WTC11 (cell line): ENCODE results near the gene MARK3. TPM values are rescaled to one million over a fixed set of nuclear protein-coding genes. Genes with fewer than 3 reads are reported as not detected.

Experiments used
- ATAC-seq: fragments of 200-7000 bp; cut with Tn5 transposase; 2 replicates; pipeline ENCODE4 v1.10.0; 2021; ENCODE audit warnings: mild to moderate bottlenecking, moderate library complexity
- CTCF ChIA-PET: fragments of 300-600 bp; sonication (Branson Sonifier 250); formaldehyde crosslinking; loops from one replicate; lab custom pipeline; 2021; ENCODE audit warnings: antibody characterized with exemption; lab: Charles Lee
- POLR2A ChIA-PET: fragments of 350-600 bp; sonication (Branson Sonifier 250); formaldehyde crosslinking; loops from one replicate; lab custom pipeline; 2021; ENCODE audit warnings: antibody characterized with exemption; lab: Charles Lee
- DNase-seq: peaks from one replicate; pipeline ENCODE4 v3.0.0; 2021; ENCODE audit warnings: low spot score
- H3K27ac Mint-ChIP-seq: 2 replicates; pipeline ENCODE4 v1.8.0; 2021; ENCODE audit warnings: mixed read lengths
- H3K27me3 Mint-ChIP-seq: 2 replicates; pipeline ENCODE4 v1.8.0; 2021; ENCODE audit warnings: low read depth, mild to moderate bottlenecking, moderate library complexity, mixed read lengths
- H3K36me3 Mint-ChIP-seq: 2 replicates; pipeline ENCODE4 v1.8.0; 2021; ENCODE audit warnings: mixed read lengths
- H3K4me1 Mint-ChIP-seq: 2 replicates; pipeline ENCODE4 v1.8.0; 2022; ENCODE audit warnings: mixed read lengths
- H3K4me3 Mint-ChIP-seq: 2 replicates; pipeline ENCODE4 v1.8.0; 2021; ENCODE audit warnings: mild to moderate bottlenecking, moderate library complexity, mixed read lengths
- H3K9me3 Mint-ChIP-seq: 2 replicates; pipeline ENCODE4 v1.8.0; 2021; ENCODE audit warnings: mixed read lengths
- ATF2 ChIP-seq: sonication (generic); formaldehyde crosslinking; IDR thresholded peaks from 2 replicates; pipeline ENCODE4 v1.8.1; 2022; ENCODE audit warnings: low read depth, missing genetic modification reagents, borderline replicate concordance
- ATF3 ChIP-seq: sonication (generic); formaldehyde crosslinking; conservative IDR thresholded peaks from 2 replicates; pipeline ENCODE4 v1.8.1; 2022; ENCODE audit warnings: mild to moderate bottlenecking, missing genetic modification reagents
- CREB1 ChIP-seq: sonication (generic); formaldehyde crosslinking; IDR thresholded peaks from 2 replicates; pipeline ENCODE4 v1.8.0; 2023; ENCODE audit warnings: mild to moderate bottlenecking, missing genetic modification reagents
- E2F4 ChIP-seq: sonication (generic); formaldehyde crosslinking; IDR thresholded peaks from 2 replicates; pipeline ENCODE4 v1.8.1; 2022; ENCODE audit warnings: low read depth, mild to moderate bottlenecking, moderate library complexity, missing genetic modification reagents, borderline replicate concordance
- ELF4 ChIP-seq: sonication (generic); formaldehyde crosslinking; IDR thresholded peaks from 2 replicates; pipeline ENCODE4 v1.8.1; 2022; ENCODE audit warnings: low read depth, mild to moderate bottlenecking, moderate library complexity, missing genetic modification reagents
- ERG ChIP-seq: fragments of 250-450 bp; sonication (Bioruptor Pico); IDR thresholded peaks from 2 replicates; pipeline ENCODE4 v1.8.0; 2021; ENCODE audit warnings: mild to moderate bottlenecking
- GRHL2 ChIP-seq: fragments of 250-450 bp; sonication (Bioruptor Pico); IDR thresholded peaks from 2 replicates; pipeline ENCODE4 v1.8.0; 2022; ENCODE audit warnings: mild to moderate bottlenecking, moderate library complexity; ENCODE audit not compliant: insufficient replicate concordance, severe bottlenecking
- GTF2I ChIP-seq: fragments of 250-450 bp; sonication (Bioruptor Pico); conservative IDR thresholded peaks from 2 replicates; pipeline ENCODE4 v1.4.0; 2021; ENCODE audit warnings: mild to moderate bottlenecking
- JAZF1 ChIP-seq: fragments of 250-450 bp; sonication (Bioruptor Pico); IDR thresholded peaks from 2 replicates; pipeline ENCODE4 v1.9.0; 2021; ENCODE audit warnings: moderate library complexity, mild to moderate bottlenecking, inconsistent platforms
- KAT7 ChIP-seq: sonication (generic); formaldehyde crosslinking; IDR thresholded peaks from 2 replicates; pipeline ENCODE4 v1.8.1; 2023; ENCODE audit warnings: missing genetic modification reagents, mild to moderate bottlenecking, borderline replicate concordance
- MYBL2 ChIP-seq: sonication (generic); formaldehyde crosslinking; IDR thresholded peaks from 2 replicates; pipeline ENCODE4 v1.8.1; 2023; ENCODE audit warnings: mild to moderate bottlenecking, moderate library complexity, missing genetic modification reagents
- NFYB ChIP-seq: sonication (generic); formaldehyde crosslinking; conservative IDR thresholded peaks from 2 replicates; pipeline ENCODE4 v1.8.0; 2022; ENCODE audit warnings: low read depth, missing genetic modification reagents
- NR2C2 ChIP-seq: sonication (generic); formaldehyde crosslinking; IDR thresholded peaks from 2 replicates; pipeline ENCODE4 v1.8.0; 2022; ENCODE audit warnings: mild to moderate bottlenecking, missing genetic modification reagents
- PREB ChIP-seq: sonication (generic); formaldehyde crosslinking; IDR thresholded peaks from 2 replicates; pipeline ENCODE4 v1.8.1; 2022; ENCODE audit warnings: mild to moderate bottlenecking, missing genetic modification reagents, moderate library complexity, borderline replicate concordance
- RORB ChIP-seq: fragments of 250-450 bp; sonication (Bioruptor Pico); IDR thresholded peaks from 2 replicates; pipeline ENCODE4 v1.9.0; 2021; ENCODE audit warnings: mild to moderate bottlenecking
- SMAD3 ChIP-seq: sonication (generic); formaldehyde crosslinking; IDR thresholded peaks from 2 replicates; pipeline ENCODE4 v1.8.0; 2022; ENCODE audit warnings: missing genetic modification reagents, mild to moderate bottlenecking, borderline replicate concordance
- SP1 ChIP-seq: sonication (generic); formaldehyde crosslinking; conservative IDR thresholded peaks from 2 replicates; pipeline ENCODE4 v1.8.1; 2022; ENCODE audit warnings: missing genetic modification reagents
- ZBTB21 ChIP-seq: sonication (generic); formaldehyde crosslinking; IDR thresholded peaks from 2 replicates; pipeline ENCODE4 v1.8.1; 2023; ENCODE audit warnings: mild to moderate bottlenecking, missing genetic modification reagents, borderline replicate concordance
- ZNF121 ChIP-seq: sonication (generic); formaldehyde crosslinking; IDR thresholded peaks from 2 replicates; pipeline ENCODE4 v1.8.0; 2023; ENCODE audit warnings: missing genetic modification reagents
- ZNF317 ChIP-seq: sonication (generic); formaldehyde crosslinking; IDR thresholded peaks from 2 replicates; pipeline ENCODE4 v1.8.1; 2023; ENCODE audit warnings: low read depth, mild to moderate bottlenecking, moderate library complexity, missing genetic modification reagents, borderline replicate concordance
- ZNF423 ChIP-seq: fragments of 250-450 bp; sonication (Bioruptor Pico); IDR thresholded peaks from 2 replicates; pipeline ENCODE4 v2.1.2; 2022; ENCODE audit warnings: mild to moderate bottlenecking, moderate library complexity
- ZNF512 ChIP-seq: sonication (generic); formaldehyde crosslinking; IDR thresholded peaks from 2 replicates; pipeline ENCODE4 v1.8.1; 2022; ENCODE audit warnings: missing genetic modification reagents, borderline replicate concordance
- total RNA-seq: library from RNA; stranded (reverse); gene quantifications from 3 replicates; pipeline ENCODE4 v1.2.3, GENCODE V29; 2021

The MARK3 gene
- total RNA-seq, 1 experiment from 2014 or later, result 93.7 TPM

GRCh38 chr14:103544388-103545218, 159.4 kb downstream of the MARK3 start:
- Mint-ChIP-seq H3K27ac (no peak overlapping the region), H3K36me3 (no peaks in the 10 kb centered on the region), H3K4me3 (no peak overlapping the region), H3K9me3 (no peaks in the 10 kb centered on the region), H3K27me3 (peaks cover 7% of the 10 kb centered on the region), H3K4me1 (peaks cover 5% of the 10 kb centered on the region; the same call in 1 of the 2 replicates)
- TF ChIP-seq NFYB (CRISPR knock-in tag), result no peak
- TF ChIP-seq MYBL2 (CRISPR knock-in tag), result no peak
- no peak for TF ChIP-seq ZNF317 (CRISPR knock-in tag)
- TF ChIP-seq E2F4, result no peak
- TF ChIP-seq PREB (CRISPR knock-in tag), result no peak
- no peak for TF ChIP-seq ERG
- no peak for TF ChIP-seq ATF3
- TF ChIP-seq ZNF121, result no peak
- no peak for TF ChIP-seq RORB (CRISPR knock-in tag)
- TF ChIP-seq NR2C2 (CRISPR knock-in tag), result no peak
- TF ChIP-seq SP1, result no peak
- TF ChIP-seq KAT7, result no peak
- TF ChIP-seq ATF2, result no peak
- TF ChIP-seq JAZF1 (CRISPR knock-in tag), result no peak
- TF ChIP-seq CREB1 (CRISPR knock-in tag), result no peak
- TF ChIP-seq GTF2I (CRISPR knock-in tag), result no peak
- no peak for TF ChIP-seq ELF4
- ChIA-PET POLR2A (no interaction called here), CTCF (interaction anchor here (21.0 kb wide), 1 partner anchor 26 kb away, joined by 455 read pairs; the partner anchor contains the start of gene CKB)
- DNase-seq (no peak), ATAC-seq (no peak)

- no peak for ATAC-seq
- ChIA-PET POLR2A (no interaction called here), CTCF (interaction anchor here (21.0 kb wide), 1 partner anchor 27 kb away, joined by 455 read pairs; the partner anchor contains the start of gene CKB)
- TF ChIP-seq ERG (no peak), GTF2I (CRISPR knock-in tag) (no peak), SMAD3 (CRISPR knock-in tag) (no peak), ZNF423 (CRISPR knock-in tag) (no peak), ZBTB21 (CRISPR knock-in tag) (no peak), GRHL2 (no peak), ZNF512 (CRISPR knock-in tag) (no peak)
- no peak overlapping the region for H3K27ac Mint-ChIP-seq
- peaks cover 5% of the 10 kb centered on the region for H3K27me3 Mint-ChIP-seq
- H3K9me3 Mint-ChIP-seq, result no peaks in the 10 kb centered on the region
- no peak overlapping the region for H3K4me3 Mint-ChIP-seq
- H3K4me1 Mint-ChIP-seq, result peaks cover 5% of the 10 kb centered on the region; the same call in 1 of the 2 replicates
- H3K36me3 Mint-ChIP-seq, result no peaks in the 10 kb centered on the region
- DNase-seq, result no peak
Measured at GRCh38 chr14:103545219-103545914, 160.2 kb downstream of the MARK3 start.
